ENCODE data around the gene LCTL.
A peak's percentile ranks its signal among the peaks of the same experiment; 100 is the strongest.

Gene LCTL

DNA sequence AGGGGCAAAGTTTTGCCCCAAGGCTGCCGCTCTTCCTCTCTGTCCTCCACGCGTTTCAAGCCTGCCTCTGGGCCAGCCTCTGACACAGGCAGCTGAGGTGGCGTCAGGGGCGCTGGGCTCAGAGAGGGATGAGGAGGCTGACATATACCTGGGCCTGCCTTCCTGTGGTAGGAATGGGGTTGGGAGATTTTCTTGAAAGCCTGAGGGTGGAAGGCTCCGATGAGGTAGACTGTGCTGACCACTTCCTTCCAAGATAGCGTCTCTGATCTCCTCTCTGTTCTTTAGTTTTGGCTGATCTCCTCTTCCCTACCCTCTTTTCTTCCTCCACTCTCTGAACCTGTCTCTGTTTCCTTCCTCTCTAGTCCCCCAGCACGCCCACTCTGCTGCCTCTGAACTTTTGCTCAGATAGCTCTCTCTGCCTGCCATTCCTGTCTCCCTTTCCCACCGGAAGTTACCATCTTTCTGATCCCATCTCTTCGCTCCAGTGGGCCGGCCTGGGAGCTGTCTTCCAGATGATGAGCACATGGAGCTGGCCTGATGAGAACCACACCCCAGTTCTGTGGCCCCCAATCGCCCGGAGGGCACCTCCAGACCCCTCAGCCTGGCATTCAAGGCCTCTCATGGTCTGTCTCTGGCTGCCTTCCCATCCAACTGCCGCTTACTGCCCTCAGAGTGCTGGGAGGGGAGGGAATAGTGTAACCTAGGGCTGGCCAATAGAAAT lies 32.5 kb upstream of the LCTL start:
- no peak overlapping the region for H2AFZ ChIP-seq (ENCODE audit: low read depth, low read length)
- H3K18ac ChIP-seq (ENCODE audit: low read depth in 1 of 2, low read length in 2 of 2): no peak overlapping the region
- no peak overlapping the region for H3K4ac ChIP-seq (ENCODE audit: low read depth in 1 of 2, low read length in 2 of 2)
- peaks cover 19 to 21% of the 10 kb centered on the region in 2 experiments for H3K27me3 ChIP-seq (ENCODE audit: control insufficient read depth in 1 of 2, insufficient read depth in 1 of 2, low read length in 2 of 2)
- no peaks in the 10 kb centered on the region for H3K9me3 ChIP-seq (ENCODE audit: control insufficient read depth, low read length)
- no peak overlapping the region for H3K4me2 ChIP-seq (ENCODE audit: low read length, poor library complexity, severe bottlenecking)
- H3K36me3 ChIP-seq (ENCODE audit: control insufficient read depth in 1 of 2, insufficient read depth in 2 of 2, low read depth in 1 of 2, low read length in 2 of 2): no peaks in the 10 kb centered on the region
- no peak overlapping the region for H3K27ac ChIP-seq (ENCODE audit: low read length, poor library complexity, severe bottlenecking)
- DNase-seq: no peak
- H2BK120ac ChIP-seq (ENCODE audit: low read depth, low read length): no peak overlapping the region
- no peak overlapping the region for H2BK5ac ChIP-seq (ENCODE audit: low read depth, low read length, poor library complexity, severe bottlenecking)
- no peak overlapping the region for H2BK15ac ChIP-seq (ENCODE audit: low read depth, poor library complexity, severe bottlenecking)
- peaks cover 2% of the 10 kb centered on the region for H3K4me1 ChIP-seq (ENCODE audit: control insufficient read depth, insufficient read depth, low read depth, low read length)
- H3K23ac ChIP-seq (ENCODE audit: low read length in 2 of 2): no peak overlapping the region
- H4K8ac ChIP-seq (ENCODE audit: low read length): no peak overlapping the region
- no peaks in the 10 kb centered on the region for H3K79me1 ChIP-seq (replicated peaks; ENCODE audit: low read length, poor library complexity, severe bottlenecking)
- no peak overlapping the region for H3K14ac ChIP-seq (ENCODE audit: low read length in 2 of 2)
- H2BK12ac ChIP-seq (ENCODE audit: low read length in 2 of 2): no peak overlapping the region
- WGBS: 89% methylated on average over 14 of the region's 14 CpGs
- no peak overlapping the region for H2AK5ac ChIP-seq (ENCODE audit: low read length, severe bottlenecking)
- H3K4me3 ChIP-seq (ENCODE audit: insufficient read depth in 1 of 2, low read depth in 1 of 2, low read length in 2 of 2): no peak overlapping the region
- H4K91ac ChIP-seq (ENCODE audit: low read length): no peak overlapping the region
- H3K9ac ChIP-seq (ENCODE audit: low read length): no peak overlapping the region

DNA sequence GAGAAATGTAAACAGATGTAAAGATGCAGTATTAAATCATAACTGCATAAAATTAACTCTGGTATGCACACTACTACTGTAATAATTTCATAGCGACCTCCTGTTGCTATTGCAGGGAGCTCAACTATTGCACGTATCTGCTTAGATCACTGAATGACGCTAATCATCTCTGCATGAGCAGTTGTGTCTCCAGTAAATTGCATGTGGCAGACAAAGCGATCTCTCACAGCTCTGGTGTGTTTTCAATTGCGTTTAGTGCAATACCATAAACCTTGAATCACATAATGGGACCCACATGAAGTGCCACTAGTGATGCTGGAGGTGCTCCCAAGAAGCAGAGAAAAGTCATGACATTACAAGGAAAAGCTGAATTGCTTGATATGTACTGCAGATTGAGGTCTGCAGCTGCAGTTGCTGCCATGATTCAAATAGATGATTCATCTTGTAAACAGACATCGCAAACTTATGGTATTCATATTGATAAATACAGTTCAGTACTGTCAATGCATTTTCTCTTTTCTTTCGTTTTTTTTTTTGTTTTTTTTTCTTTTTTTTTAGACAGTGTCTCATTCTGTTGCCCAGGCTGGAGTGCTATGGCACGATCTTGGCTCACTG lies 30.2 kb upstream of the LCTL start:
- Histone ChIP-seq H4K91ac (ENCODE audit: low read length) (no peak overlapping the region), H2BK120ac (ENCODE audit: low read depth, low read length) (no peak overlapping the region), H3K4me3 (ENCODE audit: insufficient read depth in 1 of 2, low read depth in 1 of 2, low read length in 2 of 2) (no peak overlapping the region), H2AK5ac (ENCODE audit: low read length, severe bottlenecking) (no peak overlapping the region), H3K4me2 (ENCODE audit: low read length, poor library complexity, severe bottlenecking) (no peak overlapping the region), H3K23ac (ENCODE audit: low read length in 2 of 2) (no peak overlapping the region), H3K27me3 (ENCODE audit: control insufficient read depth in 1 of 2, insufficient read depth in 1 of 2, low read length in 2 of 2) (peaks cover 13 to 18% of the 10 kb centered on the region in 2 experiments), H3K9ac (ENCODE audit: low read length) (no peak overlapping the region), H3K14ac (ENCODE audit: low read length in 2 of 2) (no peak overlapping the region), H2AFZ (ENCODE audit: low read depth, low read length) (no peak overlapping the region), H2BK15ac (ENCODE audit: low read depth, poor library complexity, severe bottlenecking) (no peak overlapping the region), H3K9me3 (ENCODE audit: control insufficient read depth, low read length) (no peaks in the 10 kb centered on the region), H4K8ac (ENCODE audit: low read length) (no peak overlapping the region), H2BK12ac (ENCODE audit: low read length in 2 of 2) (no peak overlapping the region), H3K27ac (ENCODE audit: low read length, poor library complexity, severe bottlenecking) (no peak overlapping the region), H3K18ac (ENCODE audit: low read depth in 1 of 2, low read length in 2 of 2) (no peak overlapping the region), H3K79me1 (replicated peaks; ENCODE audit: low read length, poor library complexity, severe bottlenecking) (no peaks in the 10 kb centered on the region), H2BK5ac (ENCODE audit: low read depth, low read length, poor library complexity, severe bottlenecking) (no peak overlapping the region), H3K4ac (ENCODE audit: low read depth in 1 of 2, low read length in 2 of 2) (no peak overlapping the region), H3K4me1 (ENCODE audit: control insufficient read depth, insufficient read depth, low read depth, low read length) (peaks cover 2% of the 10 kb centered on the region), H3K36me3 (ENCODE audit: control insufficient read depth in 1 of 2, insufficient read depth in 2 of 2, low read depth in 1 of 2, low read length in 2 of 2) (no peaks in the 10 kb centered on the region)
- WGBS: 89% methylated on average over 6 of the region's 8 CpGs
- DNase-seq: no peak

DNA sequence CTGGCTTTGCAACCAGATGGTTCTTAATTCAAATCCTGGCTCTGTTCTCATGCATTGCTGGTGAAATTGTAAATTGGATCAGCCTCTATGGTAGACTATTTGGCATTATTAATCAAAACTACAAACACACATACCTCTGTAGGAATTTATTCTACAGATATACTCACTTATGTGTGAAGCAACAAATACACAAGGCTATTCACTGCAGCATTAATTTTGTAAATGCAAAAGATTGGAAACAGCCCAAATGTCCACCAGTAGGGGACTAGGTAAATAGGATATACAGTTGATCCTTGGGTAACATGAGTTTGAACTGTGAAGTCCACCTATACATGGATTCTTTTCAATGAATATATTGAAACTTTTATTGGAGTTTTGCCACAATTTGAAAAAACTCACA lies 29.5 kb upstream of the LCTL start:
- Histone ChIP-seq H3K9ac (ENCODE audit: low read length) (no peak overlapping the region), H3K36me3 (ENCODE audit: control insufficient read depth in 1 of 2, insufficient read depth in 2 of 2, low read depth in 1 of 2, low read length in 2 of 2) (no peaks in the 10 kb centered on the region), H3K4me2 (ENCODE audit: low read length, poor library complexity, severe bottlenecking) (no peak overlapping the region), H2BK120ac (ENCODE audit: low read depth, low read length) (no peak overlapping the region), H3K9me3 (ENCODE audit: control insufficient read depth, low read length) (no peaks in the 10 kb centered on the region), H4K8ac (ENCODE audit: low read length) (no peak overlapping the region), H3K4me3 (ENCODE audit: insufficient read depth in 1 of 2, low read depth in 1 of 2, low read length in 2 of 2) (no peak overlapping the region), H3K27me3 (ENCODE audit: control insufficient read depth in 1 of 2, insufficient read depth in 1 of 2, low read length in 2 of 2) (peaks cover 8 to 21% of the 10 kb centered on the region in 2 experiments), H3K14ac (ENCODE audit: low read length in 2 of 2) (no peak overlapping the region), H2BK15ac (ENCODE audit: low read depth, poor library complexity, severe bottlenecking) (no peak overlapping the region), H3K4ac (ENCODE audit: low read depth in 1 of 2, low read length in 2 of 2) (no peak overlapping the region), H3K23ac (ENCODE audit: low read length in 2 of 2) (no peak overlapping the region), H3K4me1 (ENCODE audit: control insufficient read depth, insufficient read depth, low read depth, low read length) (peaks cover 2% of the 10 kb centered on the region), H3K18ac (ENCODE audit: low read depth in 1 of 2, low read length in 2 of 2) (no peak overlapping the region), H2BK12ac (ENCODE audit: low read length in 2 of 2) (no peak overlapping the region), H4K91ac (ENCODE audit: low read length) (no peak overlapping the region), H2AK5ac (ENCODE audit: low read length, severe bottlenecking) (no peak overlapping the region), H2BK5ac (ENCODE audit: low read depth, low read length, poor library complexity, severe bottlenecking) (no peak overlapping the region), H3K79me1 (replicated peaks; ENCODE audit: low read length, poor library complexity, severe bottlenecking) (no peaks in the 10 kb centered on the region), H2AFZ (ENCODE audit: low read depth, low read length) (no peak overlapping the region), H3K27ac (ENCODE audit: low read length, poor library complexity, severe bottlenecking) (no peak overlapping the region)
- DNase-seq: no peak

DNA sequence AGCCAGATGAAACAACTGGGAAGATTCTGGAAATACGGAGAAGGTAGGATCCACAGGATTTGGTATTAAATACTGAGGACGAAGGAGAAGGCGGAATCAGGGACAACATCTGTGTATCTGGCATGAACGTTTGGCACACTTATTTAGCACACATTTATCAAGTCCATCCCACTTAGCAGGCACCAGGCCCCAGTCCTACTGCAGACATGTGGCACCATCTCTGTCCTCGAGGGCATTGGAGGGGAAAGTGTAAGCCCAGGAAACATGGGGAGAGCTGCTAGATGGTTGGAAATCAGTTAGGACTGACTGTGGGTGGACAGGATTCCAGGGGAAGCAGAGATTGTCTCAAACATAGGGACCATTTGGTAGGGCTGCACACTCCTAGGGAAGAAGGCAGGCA lies 29.0 kb upstream of the LCTL start:
- WGBS: 88% methylated on average over 5 of the region's 5 CpGs

More for the DNA sequence above, 29.0 kb upstream of the LCTL start:
- Histone ChIP-seq H3K79me1 (replicated peaks; ENCODE audit: low read length, poor library complexity, severe bottlenecking) (no peaks in the 10 kb centered on the region), H2BK12ac (ENCODE audit: low read length in 2 of 2) (no peak overlapping the region), H3K27me3 (ENCODE audit: control insufficient read depth in 1 of 2, insufficient read depth in 1 of 2, low read length in 2 of 2) (peaks cover 3 to 19% of the 10 kb centered on the region in 2 experiments), H3K23ac (ENCODE audit: low read length in 2 of 2) (no peak overlapping the region), H2BK120ac (ENCODE audit: low read depth, low read length) (no peak overlapping the region), H3K9ac (ENCODE audit: low read length) (no peak overlapping the region), H3K4me2 (ENCODE audit: low read length, poor library complexity, severe bottlenecking) (no peak overlapping the region), H3K4ac (ENCODE audit: low read depth in 1 of 2, low read length in 2 of 2) (no peak overlapping the region), H2AFZ (ENCODE audit: low read depth, low read length) (no peak overlapping the region), H2BK15ac (ENCODE audit: low read depth, poor library complexity, severe bottlenecking) (no peak overlapping the region), H3K27ac (ENCODE audit: low read length, poor library complexity, severe bottlenecking) (no peak overlapping the region), H2BK5ac (ENCODE audit: low read depth, low read length, poor library complexity, severe bottlenecking) (no peak overlapping the region), H2AK5ac (ENCODE audit: low read length, severe bottlenecking) (no peak overlapping the region), H4K8ac (ENCODE audit: low read length) (no peak overlapping the region), H4K91ac (ENCODE audit: low read length) (no peak overlapping the region), H3K4me1 (ENCODE audit: control insufficient read depth, insufficient read depth, low read depth, low read length) (peaks cover 2% of the 10 kb centered on the region), H3K36me3 (ENCODE audit: control insufficient read depth in 1 of 2, insufficient read depth in 2 of 2, low read depth in 1 of 2, low read length in 2 of 2) (no peaks in the 10 kb centered on the region), H3K14ac (ENCODE audit: low read length in 2 of 2) (peak overlapping the region in 1 of 2 experiments; percentile 2), H3K4me3 (ENCODE audit: insufficient read depth in 1 of 2, low read depth in 1 of 2, low read length in 2 of 2) (no peak overlapping the region), H3K18ac (ENCODE audit: low read depth in 1 of 2, low read length in 2 of 2) (no peak overlapping the region), H3K9me3 (ENCODE audit: control insufficient read depth, low read length) (no peaks in the 10 kb centered on the region)
- no peak for DNase-seq

All from mesenchymal stem cell (in vitro differentiated cells and primary cell).